Stimulated activated CD8-positive, alpha-beta memory T cell treated with anti-CD3 and anti-CD28 coated beads, Interleukin-7, amount 100 ng/mL, for 24 hours (primary cell): ENCODE measurements around the gene CORO6.

Experiments used
- DNase-seq: peaks from one replicate; pipeline ENCODE4 v3.0.0-alpha.2; 2020; ENCODE audit warnings: low read depth

The CORO6 gene

DNA sequence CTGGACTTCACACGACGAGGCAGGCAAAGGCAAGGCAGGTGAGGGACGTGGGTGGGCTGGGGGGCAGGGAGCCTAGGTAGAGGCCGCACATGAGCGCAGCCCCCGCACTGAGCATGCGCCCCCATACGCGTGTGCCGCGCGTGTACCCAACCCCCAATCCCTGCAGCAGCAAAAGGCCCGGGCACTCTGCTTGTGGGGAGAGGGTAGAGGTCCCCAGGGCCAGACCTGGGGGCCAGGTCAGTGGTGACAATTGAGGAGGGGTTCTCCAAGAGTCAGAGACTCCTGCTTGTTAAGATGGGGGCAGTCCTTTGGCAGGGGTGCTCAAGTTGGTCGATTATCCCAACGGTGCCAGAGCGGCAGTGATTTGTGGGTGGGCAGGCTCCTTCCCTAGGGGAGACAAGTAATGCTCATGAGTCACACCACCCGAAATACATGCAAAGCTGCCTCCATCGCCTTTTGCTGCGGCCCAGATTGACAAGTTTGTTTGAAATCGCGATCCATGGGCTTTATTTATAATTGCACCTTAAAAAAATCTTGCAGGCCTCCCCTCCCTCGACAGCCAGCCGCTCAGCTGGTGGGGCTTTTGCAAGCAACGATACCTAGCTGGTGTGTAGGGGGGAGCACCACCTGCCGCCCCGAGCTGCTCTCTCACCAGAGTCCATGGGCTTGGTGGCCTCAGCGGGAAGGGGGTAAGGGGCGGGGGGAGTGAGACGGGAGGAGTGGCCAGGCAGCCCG lies 32.1 kb downstream of the CORO6 start:
- no peak for DNase-seq

DNA sequence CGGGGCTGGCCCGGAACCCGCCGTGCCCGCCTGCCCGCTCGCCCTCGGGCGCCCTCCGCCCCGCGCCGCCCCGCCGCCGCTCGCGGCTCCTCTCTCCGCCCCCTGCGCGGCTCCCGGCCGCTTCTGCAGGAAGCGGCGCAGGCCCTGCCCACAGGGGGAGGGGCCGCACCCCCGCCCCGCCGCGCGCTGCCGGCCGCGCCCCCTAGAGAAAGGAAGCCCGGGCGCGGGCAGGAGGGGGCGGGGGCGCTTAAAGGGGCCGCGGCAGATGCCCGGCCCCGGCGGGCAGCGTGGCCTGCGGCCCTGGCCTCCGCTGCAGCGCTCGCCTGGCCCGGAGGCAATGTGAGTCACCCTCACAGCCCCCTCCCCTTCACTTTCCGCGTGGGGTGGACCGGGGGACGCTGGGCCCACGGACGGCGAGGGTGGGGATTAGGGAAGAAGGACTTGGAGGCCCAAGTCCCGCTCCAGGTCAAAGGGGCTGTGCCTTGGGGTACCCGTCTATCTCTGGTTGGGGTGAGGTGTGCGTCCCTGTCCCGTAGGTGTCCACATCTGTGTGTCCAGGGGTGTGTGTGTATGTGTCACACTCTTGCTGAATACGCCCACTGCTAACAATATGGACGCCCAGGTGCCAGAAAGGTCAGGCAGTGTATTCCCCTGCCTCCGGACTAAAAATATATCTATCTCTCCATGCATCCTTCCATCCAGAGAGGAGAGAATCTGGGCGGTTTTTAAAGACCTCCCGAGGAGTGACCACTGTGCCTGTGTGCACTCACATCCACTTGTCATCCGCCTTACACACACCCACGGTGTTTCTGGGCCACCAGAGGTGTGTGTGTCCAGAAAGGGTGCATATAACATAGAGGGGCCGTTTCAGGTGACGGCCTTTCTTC lies 32.9 kb downstream of the CORO6 start, which contains the start of gene GIT1:
GIT1 (minus strand) TSS at position 125 of the 887 bp plus-strand sequence. CDS start 270 bp downstream, outside the sequence.
- DNase-seq: no peak

DNA sequence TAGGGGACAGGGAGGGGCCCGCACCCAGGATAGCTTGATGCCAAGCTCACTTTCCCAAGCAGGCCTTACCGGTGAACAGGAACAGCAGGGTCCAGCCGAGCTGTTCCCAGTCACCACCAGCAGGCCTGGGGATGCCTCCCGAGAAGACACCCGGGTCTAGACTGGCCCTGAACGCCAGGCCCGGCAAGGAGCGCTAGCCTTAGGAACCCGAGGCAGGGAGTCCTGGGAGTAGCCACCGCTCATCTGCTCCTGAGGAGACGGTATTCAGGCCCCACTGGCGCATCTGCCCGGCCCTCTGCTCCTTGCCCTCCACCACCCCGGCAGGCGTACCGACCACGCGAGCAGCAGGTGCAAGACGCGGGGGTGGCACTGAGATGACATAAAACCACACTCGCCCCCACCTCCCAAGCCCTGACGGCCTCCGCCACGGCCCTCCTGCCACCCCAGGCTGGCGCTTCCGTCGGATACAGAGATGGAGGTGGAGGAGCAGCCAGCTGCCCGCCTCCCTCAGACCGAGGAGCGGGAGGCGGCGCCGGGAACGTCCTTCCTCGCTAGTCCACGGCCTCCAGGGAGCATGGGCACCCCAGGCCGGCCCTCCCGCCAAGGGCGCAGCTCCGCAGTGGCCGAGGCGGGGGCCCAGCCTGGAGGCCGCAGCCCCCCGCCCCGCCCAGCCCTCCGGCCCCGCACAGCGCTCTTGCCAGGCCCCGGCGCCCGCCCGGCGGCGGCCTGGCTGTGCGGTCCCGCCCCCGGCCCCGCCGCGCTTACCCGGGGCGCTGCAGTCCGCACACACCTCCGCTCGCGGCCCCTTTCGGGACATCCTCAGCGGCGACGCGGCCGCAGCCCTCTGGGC lies 33.9 kb downstream of the CORO6 start:
- DNase-seq: no peak

DNA sequence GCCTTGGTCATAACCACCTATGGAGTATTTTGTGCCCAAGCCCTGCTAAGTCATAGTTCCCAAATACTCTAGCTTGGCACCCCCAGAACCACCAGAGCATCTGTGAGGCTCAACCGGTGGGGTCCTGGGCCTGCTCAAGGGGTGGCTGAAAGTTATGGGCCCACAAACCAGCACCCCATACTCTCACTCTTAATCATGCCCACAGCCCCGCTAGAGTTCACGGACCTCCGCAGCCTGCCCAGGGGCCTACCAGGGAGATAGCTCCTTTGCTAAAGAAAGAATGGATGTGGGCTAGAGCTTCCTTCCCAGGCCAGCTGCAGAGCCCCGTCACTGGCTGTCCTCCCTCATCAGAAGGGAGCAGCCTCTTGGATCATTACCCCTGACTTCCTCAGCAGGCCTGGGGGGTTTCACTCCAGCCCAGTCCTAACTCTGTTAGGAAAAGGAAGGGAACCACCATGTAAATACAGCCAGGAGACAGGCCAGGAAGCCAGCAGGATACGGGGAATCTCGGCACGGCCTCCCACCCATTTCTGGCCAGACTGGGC lies 34.6 kb downstream of the CORO6 start:
- no peak for DNase-seq

DNA sequence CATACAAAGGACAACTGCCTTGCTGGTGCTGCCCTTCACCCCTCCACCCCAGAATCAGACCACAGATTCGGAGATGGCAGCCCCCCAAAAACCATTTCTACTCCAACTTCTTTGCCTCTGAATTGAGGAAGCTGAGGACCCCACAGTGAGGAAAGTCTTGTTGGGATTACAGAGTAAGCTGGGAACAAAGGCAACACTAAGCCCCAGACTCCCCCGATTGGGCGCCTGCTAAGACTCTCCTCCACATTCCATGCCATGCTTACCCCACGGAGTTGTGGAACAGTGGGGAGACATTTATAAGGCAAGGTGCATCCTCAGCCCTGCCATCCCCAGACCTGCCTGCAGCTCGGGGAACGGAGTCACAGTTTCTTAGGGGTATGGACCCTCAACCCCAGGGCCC lies 35.1 kb downstream of the CORO6 start:
- DNase-seq: no peak

DNA sequence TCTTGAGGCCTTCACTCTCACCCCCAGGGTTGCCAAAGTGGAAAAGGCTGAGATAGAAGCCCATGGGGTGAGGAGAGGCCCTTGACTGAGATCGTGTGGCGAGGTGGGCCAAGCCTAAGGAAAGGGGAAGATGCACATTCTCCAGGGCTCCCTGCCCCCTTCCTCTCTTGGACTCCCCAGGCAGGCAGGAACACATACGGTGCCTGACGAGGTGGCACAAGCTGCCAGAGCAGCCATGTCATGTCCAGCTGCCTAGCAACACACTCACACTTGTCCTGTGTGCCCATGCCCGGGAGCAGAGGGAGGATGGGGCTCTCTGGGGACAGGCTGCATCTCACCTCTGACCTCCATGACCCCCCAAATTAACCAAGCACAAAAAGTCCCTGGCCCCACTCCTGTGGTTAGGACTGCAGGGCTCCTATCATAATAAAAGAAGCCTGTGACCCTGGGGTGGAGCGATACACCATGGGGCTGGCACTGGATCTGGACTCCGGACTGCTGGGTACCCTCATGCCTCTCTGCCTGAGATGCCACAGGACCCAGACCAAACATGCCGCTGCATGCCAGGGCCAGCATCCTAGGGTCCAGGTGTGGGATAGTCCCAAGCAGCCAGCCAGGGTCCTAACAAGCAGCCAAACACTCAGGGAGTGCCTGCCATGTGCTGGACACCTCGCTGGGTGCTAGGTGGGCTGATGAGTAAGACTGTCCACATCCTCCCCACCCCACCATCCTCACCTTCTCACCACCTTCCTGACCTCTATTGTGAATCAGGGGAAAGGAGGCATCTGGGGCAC lies 35.8 kb downstream of the CORO6 start:
- no peak for DNase-seq

DNA sequence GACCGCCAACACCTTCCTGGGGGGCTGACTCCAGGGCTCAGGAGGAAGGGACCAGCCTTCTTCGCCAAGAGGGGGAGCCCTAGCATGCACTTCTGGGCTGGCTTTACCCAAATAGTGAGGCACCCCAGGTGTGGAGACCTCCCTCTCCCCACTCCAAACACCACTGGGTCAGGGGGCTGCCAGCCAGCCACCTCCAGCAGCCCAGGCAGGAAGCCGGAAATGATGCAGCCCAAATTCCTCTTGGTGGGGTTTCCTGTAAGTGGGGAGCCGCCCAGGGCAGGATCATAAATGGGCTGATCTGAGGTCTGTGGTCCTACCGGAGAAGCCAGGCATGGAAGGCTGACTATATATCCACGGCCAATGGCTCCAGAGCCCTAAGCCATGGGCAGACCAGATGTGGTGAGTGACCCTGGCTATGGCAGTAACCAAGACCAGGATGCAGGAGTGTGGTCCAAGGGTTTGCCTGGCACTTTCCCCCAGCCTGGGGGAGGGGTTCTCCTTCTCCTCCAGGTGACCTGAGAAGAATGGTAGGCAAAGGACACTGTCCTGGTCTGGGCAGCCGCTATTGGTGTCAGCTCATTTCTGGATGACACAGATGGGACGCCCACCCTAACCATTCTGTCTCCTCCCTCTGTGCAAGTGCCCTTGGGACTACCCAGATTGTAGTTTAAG lies 37.5 kb downstream of the CORO6 start:
- DNase-seq: no peak

DNA sequence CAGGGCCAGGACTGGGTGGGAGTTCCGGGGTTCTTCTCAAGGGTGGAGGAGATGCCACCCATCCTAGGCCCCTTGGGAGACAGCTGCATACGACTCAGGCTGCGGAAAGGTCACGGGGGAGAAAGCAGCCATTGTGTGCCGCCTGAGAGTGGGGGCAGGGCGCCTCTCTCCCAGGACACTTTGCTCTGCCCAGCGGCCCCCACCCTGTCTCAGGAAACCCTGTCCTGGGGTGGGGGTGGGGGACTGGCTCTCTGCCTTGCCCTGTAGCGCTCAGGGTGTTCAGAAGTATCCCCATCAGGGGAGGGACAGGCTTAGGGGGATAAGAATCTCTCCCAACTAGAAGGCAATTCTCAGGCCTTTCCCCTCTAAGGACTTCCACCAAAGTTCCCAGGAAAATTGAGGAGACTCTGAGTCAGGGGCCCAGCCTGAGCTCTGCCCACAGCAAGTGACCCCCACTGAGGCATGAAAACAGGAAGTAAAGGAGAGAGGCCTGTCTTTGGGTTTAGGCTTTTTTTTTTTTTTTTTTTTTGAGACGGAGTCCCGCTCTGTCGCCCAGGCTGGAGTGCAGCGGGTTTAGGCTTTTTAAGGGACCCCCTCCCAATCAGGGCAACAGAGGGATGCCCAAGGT lies 38.1 kb downstream of the CORO6 start:
- DNase-seq: no peak

DNA sequence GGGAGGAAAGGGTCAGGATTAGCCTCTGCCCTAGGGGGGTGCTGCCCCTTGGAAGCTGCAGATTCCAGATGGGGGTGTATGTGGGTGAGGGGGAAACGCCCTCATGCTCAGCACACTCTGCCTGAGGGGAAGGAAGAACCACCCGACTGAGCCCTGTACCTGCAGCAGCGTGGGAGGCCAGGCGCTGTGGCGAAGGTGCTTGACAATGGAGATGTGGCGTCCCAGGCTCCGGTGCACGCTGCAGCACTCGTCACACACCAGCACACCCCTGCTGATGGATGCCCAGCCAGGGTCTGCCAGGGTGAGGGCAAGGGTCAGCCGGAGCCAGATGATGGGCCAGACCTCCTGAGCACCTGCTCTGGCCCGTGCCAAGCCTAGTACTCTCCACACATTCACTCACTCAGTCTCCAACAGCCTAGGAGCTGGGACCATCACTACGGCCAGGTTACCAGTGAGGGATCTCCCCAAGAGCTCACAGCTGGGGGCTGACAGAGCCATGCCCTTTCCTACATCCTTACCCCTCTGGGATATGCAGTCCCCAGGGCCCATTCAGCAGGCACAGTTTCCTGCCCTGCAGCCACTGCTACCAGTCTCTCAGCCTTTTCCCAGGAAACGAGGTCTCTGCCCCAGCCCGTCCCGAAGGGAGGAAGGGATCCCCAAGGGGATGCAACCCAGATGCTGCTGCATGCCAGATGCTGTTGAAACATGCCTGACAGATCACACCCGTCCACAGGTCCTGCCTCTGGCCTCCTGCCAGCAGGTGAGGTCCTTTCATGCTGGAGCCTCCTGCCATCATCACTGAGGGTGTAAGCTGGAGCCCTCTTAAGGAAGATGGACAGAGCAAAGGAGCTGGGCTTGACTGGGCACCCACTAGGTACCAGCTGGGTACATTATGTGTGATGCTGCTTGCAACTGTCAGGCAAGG lies 39.1 kb downstream of the CORO6 start:
- DNase-seq: no peak

DNA sequence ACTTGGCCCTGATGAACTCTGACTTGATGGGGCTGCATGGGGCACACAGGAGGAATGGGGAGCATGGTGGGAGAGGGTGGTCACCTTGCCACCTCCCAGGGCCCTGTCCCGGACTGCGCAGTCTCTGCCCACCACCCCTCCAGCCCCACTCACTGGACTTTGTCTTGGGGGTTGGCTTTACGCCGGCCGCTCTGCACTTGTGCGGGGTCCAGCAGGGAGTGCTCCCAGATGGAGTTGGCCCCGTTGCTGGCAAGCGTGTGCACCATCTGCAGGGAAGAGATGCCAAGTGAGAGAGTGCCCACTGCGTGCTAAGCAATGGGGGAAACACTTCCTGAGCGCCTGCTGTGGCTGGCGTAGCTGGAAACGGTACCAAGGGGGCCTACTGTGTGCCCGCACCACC lies 39.9 kb downstream of the CORO6 start:
- DNase-seq: no peak

DNA sequence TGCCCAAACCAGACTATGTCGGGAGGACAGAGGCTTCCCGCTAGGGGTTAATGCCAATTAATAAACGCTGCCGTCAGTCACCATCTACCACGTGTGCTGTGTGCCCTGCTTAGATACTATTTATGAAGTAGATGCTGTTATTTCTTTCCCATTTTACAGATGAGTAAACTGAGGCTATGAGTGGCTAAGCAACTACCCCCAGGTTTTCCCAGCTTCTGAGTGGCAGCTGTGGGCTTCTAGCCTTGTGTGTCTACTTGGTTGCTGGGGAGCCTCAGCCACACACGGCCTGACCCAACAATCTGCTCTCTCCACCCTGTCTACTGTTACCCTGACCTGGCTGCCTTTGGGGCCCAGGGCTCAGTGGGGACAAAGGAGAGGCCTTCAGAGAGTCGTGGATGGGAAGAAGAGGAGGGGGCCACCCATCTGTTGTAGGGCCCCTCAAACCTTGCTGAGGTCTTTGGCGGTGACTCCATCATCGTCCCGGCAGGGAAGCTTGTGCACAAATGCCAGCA lies 40.4 kb downstream of the CORO6 start:
- DNase-seq: no peak

DNA sequence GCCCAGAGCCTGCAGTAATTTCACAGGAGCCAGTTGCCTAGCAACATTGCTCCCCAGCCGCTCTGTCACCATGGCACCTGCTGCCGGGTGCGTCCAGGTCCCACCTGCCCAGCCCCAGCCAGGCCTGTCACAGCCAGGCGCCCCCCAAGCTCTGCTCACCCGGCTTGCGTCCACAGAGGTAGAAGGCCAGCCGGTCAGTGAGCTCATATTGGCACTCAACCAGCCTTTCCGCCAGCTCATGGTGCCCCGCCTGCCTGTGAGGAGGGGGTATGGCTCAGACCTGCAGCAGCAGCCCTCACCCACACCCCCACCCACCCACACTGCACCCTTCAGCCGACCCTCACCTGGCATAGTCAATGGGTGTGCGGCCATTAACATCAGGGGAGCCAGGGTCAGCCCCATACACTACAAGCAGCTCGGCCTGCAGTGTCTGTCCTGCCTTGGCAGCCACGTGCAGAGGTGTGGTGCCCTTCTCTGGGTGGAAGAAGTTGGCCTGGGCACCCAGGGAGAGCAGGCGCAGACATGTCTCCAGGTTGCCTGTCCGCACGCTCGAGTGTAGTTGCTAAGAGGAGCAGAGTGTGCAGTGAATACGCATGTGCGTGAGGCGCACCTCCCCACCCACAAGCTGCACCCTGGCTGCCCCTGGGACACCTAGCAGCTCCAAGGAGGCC lies 41.0 kb downstream of the CORO6 start:
- DNase-seq: no peak

DNA sequence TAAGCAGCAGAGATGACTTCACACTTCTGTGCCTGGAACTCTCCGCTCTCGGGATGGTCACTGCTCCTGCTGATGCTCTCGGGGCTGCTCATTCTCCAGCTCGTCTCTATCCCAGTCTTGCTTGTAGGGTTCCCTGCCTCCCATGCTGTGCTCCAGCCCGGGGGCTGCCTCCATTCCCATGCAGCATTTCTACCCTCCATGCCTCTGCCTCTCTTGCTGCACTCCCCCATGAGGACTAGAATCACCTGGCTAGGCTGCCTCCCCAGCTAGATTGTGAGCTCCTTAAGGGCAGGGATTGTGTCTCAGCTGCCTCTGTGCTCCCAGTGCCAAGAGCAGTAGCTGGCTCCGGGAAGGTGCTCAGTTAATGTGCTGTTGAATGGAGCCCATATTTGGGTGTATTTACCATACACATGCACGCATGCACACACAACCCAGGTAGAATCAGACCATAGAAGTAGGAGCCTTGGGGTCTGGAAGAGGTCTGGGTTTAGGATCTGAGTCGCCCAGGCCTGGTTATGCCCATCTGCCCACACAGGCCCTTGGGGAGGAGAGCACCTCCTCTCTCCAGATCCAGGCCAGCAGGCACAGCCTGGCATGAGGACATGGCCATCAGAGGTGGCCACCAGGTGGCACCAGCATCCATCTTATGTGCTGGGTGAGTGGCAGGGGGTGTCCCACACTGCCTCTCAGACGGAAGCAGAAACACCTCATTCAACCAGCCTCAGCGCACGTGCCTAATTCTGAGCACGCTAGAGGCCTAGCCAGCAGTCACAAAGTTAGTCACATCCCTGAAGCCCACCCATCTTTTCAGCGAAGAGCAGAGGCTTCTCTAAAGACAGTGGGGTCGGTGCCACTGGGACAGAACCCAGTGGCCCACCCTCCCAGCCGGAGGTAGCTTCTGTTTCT lies 42.6 kb downstream of the CORO6 start:
- DNase-seq: peak; percentile 78

DNA sequence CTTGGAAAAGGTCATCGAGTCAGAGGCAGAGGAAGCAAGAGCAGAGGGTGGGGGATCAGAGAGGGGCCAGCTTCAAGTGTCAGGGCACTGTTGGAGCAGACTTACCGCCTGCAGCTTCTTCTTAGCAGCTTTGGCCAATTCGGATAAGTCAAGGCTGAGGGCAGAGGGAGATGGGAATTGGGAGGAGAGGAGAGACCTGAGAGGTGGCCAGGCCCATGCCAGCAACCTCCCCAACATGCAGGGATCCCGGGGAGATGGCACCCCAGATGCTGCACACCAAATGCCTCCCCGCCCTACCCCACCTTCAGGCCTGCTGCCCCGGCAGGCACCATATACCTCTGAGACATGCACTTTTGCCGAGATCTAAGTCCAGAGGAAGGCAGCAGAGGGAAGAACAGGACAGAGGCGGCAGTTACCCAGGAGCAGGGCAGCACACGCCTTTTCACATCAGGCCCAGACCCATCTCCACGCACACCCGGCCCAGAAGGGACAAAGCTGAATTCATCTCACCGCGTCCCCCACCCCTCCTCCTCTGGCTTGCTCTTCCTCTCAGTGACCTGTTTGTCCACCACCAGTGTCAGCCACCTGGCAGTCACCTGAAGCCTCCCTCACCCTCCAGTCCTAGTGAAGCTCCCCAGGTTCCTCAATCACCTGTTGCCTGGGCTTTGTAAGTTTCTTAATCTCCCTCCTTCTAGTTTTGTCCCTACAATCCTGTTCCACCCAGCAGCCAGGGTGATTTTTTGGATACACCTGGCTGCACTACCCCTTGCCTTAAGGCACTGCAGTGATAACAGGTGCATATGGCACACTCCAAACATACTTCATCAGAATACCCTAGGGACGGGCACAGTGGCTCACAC lies 43.9 kb downstream of the CORO6 start:
- no peak for DNase-seq

DNA sequence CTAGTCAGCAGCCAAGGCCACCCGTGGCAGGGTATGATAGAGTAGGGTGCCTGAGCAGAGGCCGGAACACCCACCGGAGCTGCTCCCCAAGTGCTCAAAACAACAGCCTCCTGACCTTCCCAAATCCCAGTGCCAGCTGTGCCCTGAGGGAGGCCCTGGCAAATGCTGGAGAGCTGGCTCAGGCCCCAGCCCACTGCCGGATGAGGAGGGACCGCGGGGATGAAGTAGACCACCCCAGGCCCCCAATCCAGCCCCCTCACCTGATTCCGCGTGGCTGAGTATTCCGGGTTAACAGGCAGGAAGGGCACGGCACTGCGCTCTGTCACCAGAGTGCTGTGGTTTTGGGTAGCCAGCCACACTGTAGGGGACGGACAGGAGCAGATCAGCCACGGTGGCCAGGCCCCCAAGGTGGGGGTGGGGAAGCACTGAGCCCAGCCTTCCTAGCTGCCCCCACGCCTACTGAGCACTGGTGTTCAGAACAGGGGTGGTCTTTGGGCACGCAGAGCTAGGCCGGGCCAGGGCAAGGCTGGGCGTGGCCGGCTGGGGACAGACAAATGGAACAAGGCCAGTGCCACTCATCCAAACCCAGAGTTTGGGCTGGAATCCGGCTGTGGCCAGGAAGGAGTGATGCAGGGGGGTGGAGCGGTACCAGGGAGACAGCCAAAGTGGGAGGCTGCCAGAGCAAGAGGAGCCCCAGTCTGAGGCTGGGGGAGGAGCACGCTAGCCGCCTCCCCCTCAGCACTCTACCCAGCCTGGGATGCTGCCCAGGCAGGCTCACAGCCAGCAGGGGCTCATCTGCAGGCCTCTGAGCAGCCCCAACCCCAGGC lies 45.1 kb downstream of the CORO6 start:
- DNase-seq: no peak
